ENCODE results near the gene CD4.

DNA sequence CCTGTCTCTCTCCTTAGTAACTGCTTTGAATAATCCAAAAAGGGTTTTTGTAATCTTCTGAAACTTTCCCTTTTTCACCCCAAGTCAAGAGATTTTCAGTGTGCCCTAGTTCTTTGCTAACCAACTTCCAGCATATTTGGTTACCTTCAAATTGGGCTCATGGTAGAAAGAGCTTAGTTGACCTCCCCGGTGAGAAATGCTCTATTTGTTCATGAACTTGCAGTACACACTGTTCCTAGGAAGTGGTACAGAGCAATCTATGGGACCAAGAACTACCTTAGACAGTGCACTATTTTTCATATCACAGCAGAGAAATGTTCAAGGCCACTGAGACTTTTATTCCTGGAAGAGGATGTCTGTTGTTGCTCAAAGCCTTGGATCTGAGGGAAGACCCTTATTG lies 64.3 kb downstream of the CD4 start:
- TF ChIP-seq POLR2A (IDR thresholded peaks at IDR 0.05; ENCODE audit: low read depth, low read length) = no peak
- TF ChIP-seq RAD21 (IDR thresholded peaks at IDR 0.05; ENCODE audit: low read length) = no peak
- no peak for TF ChIP-seq CTCF (conservative IDR thresholded peaks at IDR 0.05; ENCODE audit: low read depth, low read length)
- no peak for TF ChIP-seq BHLHE40 (IDR thresholded peaks at IDR 0.05; ENCODE audit: low read depth, low read length)
- TF ChIP-seq SMC3 (IDR thresholded peaks at IDR 0.05; ENCODE audit: low read depth, low read length) = no peak
- TF ChIP-seq RFX5 (IDR thresholded peaks at IDR 0.05; ENCODE audit: low read depth, low read length) = no peak
